HEK293 (cell line): ENCODE measurements around the gene KIAA1191.

Source experiments
- CTCF ChIA-PET: fragments of 350-600 bp; formaldehyde crosslinking; extraction: SDS; loops from one replicate; lab custom pipeline; 2021; ENCODE audit warnings: antibody characterized with exemption; lab: Yijun Ruan, JAX
- POLR2A ChIA-PET: fragments of 300-600 bp; formaldehyde crosslinking; extraction: SDS; loops from one replicate; lab custom pipeline; 2020; ENCODE audit warnings: antibody characterized with exemption, inconsistent platforms; lab: Yijun Ruan, JAX
- H3K27ac ChIP-seq: fragments of 200-500 bp; sonication (Bioruptor generic); 2 replicates; pipeline ENCODE4 v1.5.1; 2014; ENCODE audit warnings: low read depth, low read length, control low read depth, inconsistent platforms; ENCODE audit errors: extremely low read depth
- H3K36me3 ChIP-seq, 2 experiments: fragments of 200-500 bp in 1 of 2; sonication (Bioruptor generic) in 1 of 2; 1 replicate in 1 of 2; 2 replicates in 1 of 2; pipeline ENCODE4 v1.5.1; 2014 to 2017; ENCODE audit warnings: inconsistent platforms in 2 of 2, low read length in 2 of 2; ENCODE audit not compliant: control insufficient read depth in 2 of 2, insufficient read depth in 1 of 2
- H3K4me1 ChIP-seq: fragments of 200-500 bp; sonication (Bioruptor generic); 2 replicates; pipeline ENCODE4 v1.5.1; 2014; ENCODE audit warnings: mild to moderate bottlenecking, low read length, inconsistent platforms; ENCODE audit not compliant: control insufficient read depth, insufficient read depth
- H3K4me3 ChIP-seq: 2 replicates; pipeline ENCODE4 v1.5.1; 2011; ENCODE audit warnings: low read depth, mild to moderate bottlenecking, control low read depth, low read length, moderate library complexity
- H3K9me3 ChIP-seq: fragments of 200-500 bp; sonication (Bioruptor generic); 2 replicates; pipeline ENCODE4 v1.5.1; 2014; ENCODE audit warnings: low read depth, low read length, inconsistent platforms; ENCODE audit not compliant: control insufficient read depth, insufficient read depth
- FEZF1 ChIP-seq: fragments of 450-650 bp; formaldehyde crosslinking; IDR thresholded peaks from 2 replicates; pipeline ENCODE4 v1.5.1; 2016; ENCODE audit warnings: missing biosample characterization, missing genetic modification characterization
- GLI2 ChIP-seq: fragments of 450-650 bp; formaldehyde crosslinking; IDR thresholded peaks from 2 replicates; pipeline ENCODE4; 2017; ENCODE audit warnings: missing biosample characterization, missing genetic modification characterization, low read depth, borderline replicate concordance
- KLF16 ChIP-seq: fragments of 450-650 bp; formaldehyde crosslinking; IDR thresholded peaks from 2 replicates; pipeline ENCODE4 v1.5.1; 2017; ENCODE audit warnings: missing biosample characterization, missing genetic modification characterization
- REPIN1 ChIP-seq: fragments of 450-650 bp; formaldehyde crosslinking; IDR thresholded peaks from 2 replicates; pipeline ENCODE4 v1.5.1; 2017; ENCODE audit warnings: missing biosample characterization, missing genetic modification characterization, low read depth
- SP3 ChIP-seq: fragments of 450-650 bp; formaldehyde crosslinking; IDR thresholded peaks from 2 replicates; pipeline ENCODE4 v1.5.1; 2016; ENCODE audit warnings: missing biosample characterization, missing genetic modification characterization
- ZBTB21 ChIP-seq: fragments of 450-650 bp; formaldehyde crosslinking; IDR thresholded peaks from 2 replicates; pipeline ENCODE4 v1.5.1; 2017; ENCODE audit warnings: missing biosample characterization, missing genetic modification characterization
- ZFP3 ChIP-seq: fragments of 450-650 bp; formaldehyde crosslinking; IDR thresholded peaks from 2 replicates; pipeline ENCODE4 v1.5.1; 2016; ENCODE audit warnings: low read depth, missing biosample characterization, missing genetic modification characterization
- ZFP41 ChIP-seq: fragments of 450-650 bp; formaldehyde crosslinking; IDR thresholded peaks from 2 replicates; pipeline ENCODE4 v1.5.1; 2016; ENCODE audit warnings: missing biosample characterization, missing genetic modification characterization, borderline replicate concordance
- ZFP69B ChIP-seq: fragments of 450-650 bp; formaldehyde crosslinking; IDR thresholded peaks from 2 replicates; pipeline ENCODE4 v1.5.1; 2016; ENCODE audit warnings: missing biosample characterization, missing genetic modification characterization
- ZNF223 ChIP-seq: fragments of 450-650 bp; formaldehyde crosslinking; IDR thresholded peaks from 2 replicates; pipeline ENCODE4 v1.5.1; 2016; ENCODE audit warnings: missing biosample characterization, missing genetic modification characterization
- ZNF24 ChIP-seq: fragments of 450-650 bp; formaldehyde crosslinking; IDR thresholded peaks from 2 replicates; pipeline ENCODE4 v1.5.1; 2016; ENCODE audit warnings: missing biosample characterization, missing genetic modification characterization
- ZNF311 ChIP-seq: fragments of 450-650 bp; formaldehyde crosslinking; IDR thresholded peaks from 2 replicates; pipeline ENCODE4 v1.5.1; 2017; ENCODE audit warnings: missing biosample characterization, missing genetic modification characterization, borderline replicate concordance
- ZNF350 ChIP-seq: fragments of 450-650 bp; formaldehyde crosslinking; IDR thresholded peaks from 2 replicates; pipeline ENCODE4 v1.5.0; 2017; ENCODE audit warnings: missing biosample characterization, mild to moderate bottlenecking, missing genetic modification characterization
- ZNF48 ChIP-seq: fragments of 450-650 bp; formaldehyde crosslinking; IDR thresholded peaks from 2 replicates; pipeline ENCODE4 v1.5.1; 2016; ENCODE audit warnings: missing biosample characterization, missing genetic modification characterization
- ZNF544 ChIP-seq: fragments of 450-650 bp; formaldehyde crosslinking; IDR thresholded peaks from 2 replicates; pipeline ENCODE4 v1.5.0; 2017; ENCODE audit warnings: missing biosample characterization, missing genetic modification characterization
- ZNF626 ChIP-seq: fragments of 450-650 bp; sonication (Bioruptor Pico); formaldehyde crosslinking; IDR thresholded peaks from 2 replicates; pipeline ENCODE4 v1.5.1; 2018; ENCODE audit warnings: missing biosample characterization, missing genetic modification characterization, inconsistent platforms
- ZNF629 ChIP-seq: fragments of 450-650 bp; formaldehyde crosslinking; IDR thresholded peaks from 2 replicates; pipeline ENCODE4 v1.5.1; 2017; ENCODE audit warnings: missing biosample characterization, missing genetic modification characterization
- ZNF707 ChIP-seq: fragments of 450-650 bp; formaldehyde crosslinking; IDR thresholded peaks from 2 replicates; pipeline ENCODE4 v1.5.1; 2016; ENCODE audit warnings: missing biosample characterization, missing genetic modification characterization
- ZNF76 ChIP-seq: fragments of 450-650 bp; formaldehyde crosslinking; IDR thresholded peaks from 2 replicates; pipeline ENCODE4; 2016; ENCODE audit warnings: low read depth, missing biosample characterization, missing genetic modification characterization, borderline replicate concordance
- ZSCAN30 ChIP-seq: fragments of 450-650 bp; IDR thresholded peaks from 2 replicates; pipeline ENCODE4 v1.5.1; 2018; ENCODE audit warnings: missing biosample characterization, mild to moderate bottlenecking, missing genetic modification characterization, moderate library complexity
- TF ChIP-seq, protein P1 (sequence below): sonication (generic); formaldehyde crosslinking; IDR thresholded peaks from 2 replicates; pipeline ENCODE4 v1.8.1; 2022; ENCODE audit warnings: mild to moderate bottlenecking, moderate library complexity, missing genetic modification reagents
- TF ChIP-seq, protein P2 (sequence below): fragments of 450-650 bp; formaldehyde crosslinking; IDR thresholded peaks from 2 replicates; pipeline ENCODE4 v1.5.1; 2016; ENCODE audit warnings: missing biosample characterization, missing genetic modification characterization, borderline replicate concordance
- TF ChIP-seq, protein P3 (sequence below): fragments of 450-650 bp; formaldehyde crosslinking; IDR thresholded peaks from 2 replicates; pipeline ENCODE4 v1.5.1; 2016; ENCODE audit warnings: missing biosample characterization, missing genetic modification characterization
- TF ChIP-seq, protein P4 (sequence below): fragments of 450-650 bp; formaldehyde crosslinking; IDR thresholded peaks from 2 replicates; pipeline ENCODE4 v1.5.0; 2017; ENCODE audit warnings: missing biosample characterization, missing genetic modification characterization, borderline replicate concordance

KIAA1191 gene

DNA sequence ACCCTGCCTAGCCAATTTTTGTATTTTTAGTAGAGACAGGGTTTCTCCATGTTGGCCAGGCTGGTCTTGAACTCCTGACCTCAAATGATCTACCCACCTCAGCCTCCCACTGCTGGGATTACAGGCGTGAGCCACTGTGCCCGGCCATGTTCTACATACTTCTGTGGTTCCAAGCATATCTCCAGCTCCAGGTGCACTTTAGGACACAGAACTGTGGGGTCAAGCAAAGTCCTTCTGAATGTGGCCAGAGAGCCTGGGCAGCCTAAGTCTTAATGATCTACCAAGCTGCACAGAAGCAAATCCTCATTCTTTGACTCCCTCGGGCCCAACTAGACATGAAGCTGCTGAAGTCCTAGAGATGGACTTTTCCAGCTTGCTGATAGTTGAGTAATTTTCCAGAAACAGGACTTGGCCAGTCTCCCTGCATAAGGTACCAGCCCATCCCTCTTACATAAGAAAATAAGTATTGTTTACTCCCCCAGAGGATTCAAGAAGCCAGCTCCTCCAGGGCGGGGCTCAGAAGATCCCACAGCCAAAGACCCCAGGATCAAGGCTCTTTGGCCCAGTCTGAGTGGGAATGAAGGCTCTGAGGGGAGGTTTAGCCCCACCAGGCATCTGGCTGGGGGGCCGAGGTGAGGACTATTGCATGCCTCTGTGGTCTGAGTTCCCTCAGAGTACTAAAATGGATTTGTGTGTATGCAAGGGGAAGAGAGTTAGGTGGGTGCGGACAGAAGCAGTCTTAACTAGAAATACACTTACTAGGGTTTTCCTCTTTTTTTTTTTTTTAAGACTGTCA, 46.1 kb upstream of the KIAA1191 start:
- CTCF ChIA-PET, result no interaction called here
- no peaks in the 10 kb centered on the region for H3K9me3 ChIP-seq
- POLR2A ChIA-PET, result interaction anchor here (0.9 to 1.1 kb wide), 2 partner anchors 20 to 136 kb away, joined by 3 read pairs; no protein-coding TSS in a partner anchor
- H3K27ac ChIP-seq, result no peak overlapping the region
- no peak overlapping the region for H3K4me3 ChIP-seq
- peaks cover 8 to 45% of the 10 kb centered on the region in 2 experiments; a peak in 2 of 3 replicates for H3K36me3 ChIP-seq
- no peaks in the 10 kb centered on the region for H3K4me1 ChIP-seq
- TF ChIP-seq ZNF223 (tag by site-specific recombination), result no peak
- TF ChIP-seq REPIN1 (tag by site-specific recombination), result no peak
- TF ChIP-seq ZFP3, result no peak
- TF ChIP-seq ZNF311 (tag by site-specific recombination), result no peak
- TF ChIP-seq ZNF350, result no peak
- TF ChIP-seq KLF16 (tag by site-specific recombination), result no peak
- TF ChIP-seq ZBTB21, result no peak
- TF ChIP-seq ZNF24 (tag by site-specific recombination), result no peak
- TF ChIP-seq ZNF629, result no peak
- TF ChIP-seq ZNF76, result no peak
- no peak for TF ChIP-seq ZFP69B (tag by site-specific recombination)
- TF ChIP-seq FEZF1 (tag by site-specific recombination), result no peak
- TF ChIP-seq, protein P1, sequence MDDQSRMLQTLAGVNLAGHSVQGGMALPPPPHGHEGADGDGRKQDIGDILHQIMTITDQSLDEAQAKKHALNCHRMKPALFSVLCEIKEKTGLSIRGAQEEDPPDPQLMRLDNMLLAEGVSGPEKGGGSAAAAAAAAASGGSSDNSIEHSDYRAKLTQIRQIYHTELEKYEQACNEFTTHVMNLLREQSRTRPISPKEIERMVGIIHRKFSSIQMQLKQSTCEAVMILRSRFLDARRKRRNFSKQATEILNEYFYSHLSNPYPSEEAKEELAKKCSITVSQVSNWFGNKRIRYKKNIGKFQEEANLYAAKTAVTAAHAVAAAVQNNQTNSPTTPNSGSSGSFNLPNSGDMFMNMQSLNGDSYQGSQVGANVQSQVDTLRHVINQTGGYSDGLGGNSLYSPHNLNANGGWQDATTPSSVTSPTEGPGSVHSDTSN (CRISPR knock-in tag), result no peak
- TF ChIP-seq, protein P2, sequence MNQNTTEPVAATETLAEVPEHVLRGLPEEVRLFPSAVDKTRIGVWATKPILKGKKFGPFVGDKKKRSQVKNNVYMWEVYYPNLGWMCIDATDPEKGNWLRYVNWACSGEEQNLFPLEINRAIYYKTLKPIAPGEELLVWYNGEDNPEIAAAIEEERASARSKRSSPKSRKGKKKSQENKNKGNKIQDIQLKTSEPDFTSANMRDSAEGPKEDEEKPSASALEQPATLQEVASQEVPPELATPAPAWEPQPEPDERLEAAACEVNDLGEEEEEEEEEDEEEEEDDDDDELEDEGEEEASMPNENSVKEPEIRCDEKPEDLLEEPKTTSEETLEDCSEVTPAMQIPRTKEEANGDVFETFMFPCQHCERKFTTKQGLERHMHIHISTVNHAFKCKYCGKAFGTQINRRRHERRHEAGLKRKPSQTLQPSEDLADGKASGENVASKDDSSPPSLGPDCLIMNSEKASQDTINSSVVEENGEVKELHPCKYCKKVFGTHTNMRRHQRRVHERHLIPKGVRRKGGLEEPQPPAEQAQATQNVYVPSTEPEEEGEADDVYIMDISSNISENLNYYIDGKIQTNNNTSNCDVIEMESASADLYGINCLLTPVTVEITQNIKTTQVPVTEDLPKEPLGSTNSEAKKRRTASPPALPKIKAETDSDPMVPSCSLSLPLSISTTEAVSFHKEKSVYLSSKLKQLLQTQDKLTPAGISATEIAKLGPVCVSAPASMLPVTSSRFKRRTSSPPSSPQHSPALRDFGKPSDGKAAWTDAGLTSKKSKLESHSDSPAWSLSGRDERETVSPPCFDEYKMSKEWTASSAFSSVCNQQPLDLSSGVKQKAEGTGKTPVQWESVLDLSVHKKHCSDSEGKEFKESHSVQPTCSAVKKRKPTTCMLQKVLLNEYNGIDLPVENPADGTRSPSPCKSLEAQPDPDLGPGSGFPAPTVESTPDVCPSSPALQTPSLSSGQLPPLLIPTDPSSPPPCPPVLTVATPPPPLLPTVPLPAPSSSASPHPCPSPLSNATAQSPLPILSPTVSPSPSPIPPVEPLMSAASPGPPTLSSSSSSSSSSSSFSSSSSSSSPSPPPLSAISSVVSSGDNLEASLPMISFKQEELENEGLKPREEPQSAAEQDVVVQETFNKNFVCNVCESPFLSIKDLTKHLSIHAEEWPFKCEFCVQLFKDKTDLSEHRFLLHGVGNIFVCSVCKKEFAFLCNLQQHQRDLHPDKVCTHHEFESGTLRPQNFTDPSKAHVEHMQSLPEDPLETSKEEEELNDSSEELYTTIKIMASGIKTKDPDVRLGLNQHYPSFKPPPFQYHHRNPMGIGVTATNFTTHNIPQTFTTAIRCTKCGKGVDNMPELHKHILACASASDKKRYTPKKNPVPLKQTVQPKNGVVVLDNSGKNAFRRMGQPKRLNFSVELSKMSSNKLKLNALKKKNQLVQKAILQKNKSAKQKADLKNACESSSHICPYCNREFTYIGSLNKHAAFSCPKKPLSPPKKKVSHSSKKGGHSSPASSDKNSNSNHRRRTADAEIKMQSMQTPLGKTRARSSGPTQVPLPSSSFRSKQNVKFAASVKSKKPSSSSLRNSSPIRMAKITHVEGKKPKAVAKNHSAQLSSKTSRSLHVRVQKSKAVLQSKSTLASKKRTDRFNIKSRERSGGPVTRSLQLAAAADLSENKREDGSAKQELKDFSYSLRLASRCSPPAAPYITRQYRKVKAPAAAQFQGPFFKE (tag by site-specific recombination), result no peak

DNA sequence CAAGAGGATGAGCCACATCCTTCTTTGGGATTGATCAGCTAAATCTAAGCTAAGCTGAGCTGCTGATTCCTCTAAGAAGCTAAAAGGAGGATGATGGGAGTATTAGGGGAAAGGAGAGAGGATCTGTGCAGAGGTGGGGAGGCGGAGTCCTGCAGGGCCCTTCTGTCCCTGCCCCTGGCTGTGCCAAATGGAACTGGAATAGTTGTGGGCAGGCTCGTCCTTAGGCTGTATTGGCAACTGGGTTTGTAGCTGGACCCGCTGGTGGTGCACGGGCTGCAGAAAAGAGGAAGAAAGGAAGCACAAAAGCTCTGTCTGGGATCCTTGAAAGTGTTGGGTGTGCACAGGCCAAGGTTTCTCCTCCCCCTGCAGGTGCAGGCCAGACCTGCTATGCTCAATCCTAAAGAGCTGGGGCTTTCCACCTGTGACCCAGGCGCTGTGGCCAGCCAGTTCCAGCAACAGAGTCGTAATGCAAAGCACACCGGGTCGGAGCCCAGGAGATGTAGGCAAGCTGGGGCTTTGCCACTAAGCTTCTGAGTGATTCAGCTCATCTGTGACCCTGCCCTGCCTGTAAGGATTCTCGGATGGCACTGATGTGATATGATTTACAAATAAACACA, 45.0 kb upstream of the KIAA1191 start:
- Histone ChIP-seq H3K27ac (no peak overlapping the region), H3K4me3 (no peak overlapping the region), H3K9me3 (no peaks in the 10 kb centered on the region), H3K36me3 (peaks cover 8 to 43% of the 10 kb centered on the region in 2 experiments; a peak in 2 of 3 replicates), H3K4me1 (no peaks in the 10 kb centered on the region)
- TF ChIP-seq, protein P3, sequence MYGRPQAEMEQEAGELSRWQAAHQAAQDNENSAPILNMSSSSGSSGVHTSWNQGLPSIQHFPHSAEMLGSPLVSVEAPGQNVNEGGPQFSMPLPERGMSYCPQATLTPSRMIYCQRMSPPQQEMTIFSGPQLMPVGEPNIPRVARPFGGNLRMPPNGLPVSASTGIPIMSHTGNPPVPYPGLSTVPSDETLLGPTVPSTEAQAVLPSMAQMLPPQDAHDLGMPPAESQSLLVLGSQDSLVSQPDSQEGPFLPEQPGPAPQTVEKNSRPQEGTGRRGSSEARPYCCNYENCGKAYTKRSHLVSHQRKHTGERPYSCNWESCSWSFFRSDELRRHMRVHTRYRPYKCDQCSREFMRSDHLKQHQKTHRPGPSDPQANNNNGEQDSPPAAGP (tag by site-specific recombination), result no peak
- TF ChIP-seq ZNF544 (tag by site-specific recombination) (no peak), ZSCAN30 (tag by site-specific recombination) (no peak), ZNF48 (tag by site-specific recombination) (no peak), ZNF707 (tag by site-specific recombination) (no peak), ZFP41 (tag by site-specific recombination) (no peak), GLI2 (no peak), SP3 (tag by site-specific recombination) (no peak), ZNF626 (tag by site-specific recombination) (no peak)
- TF ChIP-seq, protein P4, sequence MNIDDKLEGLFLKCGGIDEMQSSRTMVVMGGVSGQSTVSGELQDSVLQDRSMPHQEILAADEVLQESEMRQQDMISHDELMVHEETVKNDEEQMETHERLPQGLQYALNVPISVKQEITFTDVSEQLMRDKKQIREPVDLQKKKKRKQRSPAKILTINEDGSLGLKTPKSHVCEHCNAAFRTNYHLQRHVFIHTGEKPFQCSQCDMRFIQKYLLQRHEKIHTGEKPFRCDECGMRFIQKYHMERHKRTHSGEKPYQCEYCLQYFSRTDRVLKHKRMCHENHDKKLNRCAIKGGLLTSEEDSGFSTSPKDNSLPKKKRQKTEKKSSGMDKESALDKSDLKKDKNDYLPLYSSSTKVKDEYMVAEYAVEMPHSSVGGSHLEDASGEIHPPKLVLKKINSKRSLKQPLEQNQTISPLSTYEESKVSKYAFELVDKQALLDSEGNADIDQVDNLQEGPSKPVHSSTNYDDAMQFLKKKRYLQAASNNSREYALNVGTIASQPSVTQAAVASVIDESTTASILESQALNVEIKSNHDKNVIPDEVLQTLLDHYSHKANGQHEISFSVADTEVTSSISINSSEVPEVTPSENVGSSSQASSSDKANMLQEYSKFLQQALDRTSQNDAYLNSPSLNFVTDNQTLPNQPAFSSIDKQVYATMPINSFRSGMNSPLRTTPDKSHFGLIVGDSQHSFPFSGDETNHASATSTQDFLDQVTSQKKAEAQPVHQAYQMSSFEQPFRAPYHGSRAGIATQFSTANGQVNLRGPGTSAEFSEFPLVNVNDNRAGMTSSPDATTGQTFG (tag by site-specific recombination), result no peak
- ChIA-PET CTCF (interaction anchor here (0.6 to 1.0 kb wide), 3 partner anchors 9 to 132 kb away, joined by 3 to 4 read pairs (median 3); no protein-coding TSS in a partner anchor), POLR2A (interaction anchor here (1.1 to 1.5 kb wide), 2 partner anchors 9 to 19 kb away, joined by 3 read pairs; no protein-coding TSS in a partner anchor)
